PC-3 (cell line): ENCODE measurements around the gene ATG16L1. TPM values are rescaled to one million over a fixed set of nuclear protein-coding genes. Genes with fewer than 3 reads are reported as not detected.

Experiments
- ATAC-seq: fragments of 200-7000 bp; cut with Tn5 transposase; 2 replicates; pipeline ENCODE4 v1.9.1; 2020; ENCODE audit warnings: mild to moderate bottlenecking, moderate library complexity
- BruUV-seq: library from RNA; stranded (reverse); fragments of 400-500 nt; replicated peaks from 2 replicates; lab custom pipeline; 2021; lab: Mats Ljungman, UMichigan
- CTCF ChIA-PET: fragments of 300-600 bp; sonication (Branson Sonifier 250); formaldehyde crosslinking; loops from one replicate; lab custom pipeline; 2022; ENCODE audit warnings: antibody characterized with exemption; lab: Charles Lee
- POLR2A ChIA-PET: fragments of 300-600 bp; sonication (Branson Sonifier 250); formaldehyde crosslinking; loops from one replicate; lab custom pipeline; 2022; ENCODE audit warnings: antibody characterized with exemption; ENCODE audit not compliant: unreplicated experiment; lab: Charles Lee
- DNase-seq: peaks from one replicate; pipeline ENCODE4 v3.0.0-alpha.2; 2015
- H2AFZ ChIP-seq: fragments of 300-600 bp; sonication (generic); 2 replicates; pipeline ENCODE4 v1.6.0; 2016; ENCODE audit warnings: antibody characterized with exemption, low read length
- H3F3A ChIP-seq: fragments of 300-600 bp; sonication (generic); one replicate; pipeline ENCODE4 v1.6.0; 2017; ENCODE audit warnings: antibody characterized with exemption, low read length, control low read depth, mild to moderate bottlenecking; ENCODE audit not compliant: unreplicated experiment
- H3K27ac ChIP-seq: fragments of 300-600 bp; sonication (generic); 2 replicates; pipeline ENCODE4 v1.5.1; 2016; ENCODE audit warnings: mild to moderate bottlenecking, low read length
- H3K27me3 ChIP-seq: fragments of 300-600 bp; sonication (generic); 2 replicates; pipeline ENCODE4 v1.6.1; 2016; ENCODE audit warnings: low read length, mixed read lengths
- H3K36me3 ChIP-seq: fragments of 300-600 bp; sonication (generic); 2 replicates; pipeline ENCODE4 v1.6.1; 2016; ENCODE audit warnings: low read depth, mixed run types, low read length, mixed read lengths
- H3K4me1 ChIP-seq: fragments of 300-600 bp; sonication (generic); 2 replicates; pipeline ENCODE4 v1.5.1; 2016; ENCODE audit warnings: low read length; ENCODE audit not compliant: insufficient read depth
- H3K4me2 ChIP-seq: fragments of 300-600 bp; sonication (generic); 2 replicates; pipeline ENCODE4 v1.6.0; 2016; ENCODE audit warnings: low read length
- H3K4me3 ChIP-seq: fragments of 300-600 bp; sonication (generic); 2 replicates; pipeline ENCODE4 v1.5.1; 2016; ENCODE audit warnings: mild to moderate bottlenecking, low read length, mixed read lengths
- H3K79me2 ChIP-seq: fragments of 300-600 bp; sonication (generic); 2 replicates; pipeline ENCODE4 v1.6.1; 2017; ENCODE audit warnings: low read length, mixed read lengths
- H3K9ac ChIP-seq: fragments of 300-600 bp; sonication (generic); 2 replicates; pipeline ENCODE4 v1.6.0; 2016; ENCODE audit warnings: mild to moderate bottlenecking, low read length
- H3K9me2 ChIP-seq: fragments of 300-600 bp; sonication (generic); replicated peaks from 2 replicates; pipeline ENCODE4 v1.6.1; 2016; ENCODE audit warnings: mixed run types, low read length, mixed read lengths
- H3K9me3 ChIP-seq: fragments of 300-600 bp; sonication (generic); 2 replicates; pipeline ENCODE4 v1.6.1; 2016; ENCODE audit warnings: low read length, mixed read lengths
- H4K20me1 ChIP-seq: fragments of 300-600 bp; sonication (generic); 2 replicates; pipeline ENCODE4 v1.6.1; 2016; ENCODE audit warnings: low read length, mixed read lengths
- EZH2 ChIP-seq: fragments of 300-600 bp; sonication (generic); IDR thresholded peaks from one replicate; pipeline ENCODE4 v1.6.1; 2017; ENCODE audit warnings: antibody characterized with exemption, mild to moderate bottlenecking, low read length; ENCODE audit not compliant: unreplicated experiment
- EZH2phosphoT487 ChIP-seq: fragments of 300-600 bp; sonication (generic); IDR thresholded peaks from 2 replicates; pipeline ENCODE4 v1.6.1; 2018; ENCODE audit warnings: mild to moderate bottlenecking, antibody characterized with exemption, low read length, borderline replicate concordance
- intact Hi-C: fragments of 100-400 bp; cut with micrococcal nuclease; formaldehyde crosslinking; loops from 2 replicates; pipeline ENCODE4 v1.9.0; 2023
- total RNA-seq: library from RNA; depleted of rRNA; stranded (reverse); fragments of >200 nt; gene quantifications from 2 replicates; pipeline ENCODE4 v1.2.3, GENCODE V29; 2014
- TF ChIP-seq, protein P1 (sequence below): fragments of 300-600 bp; sonication (generic); conservative IDR thresholded peaks from 2 replicates; pipeline ENCODE4 v1.5.1; 2017; ENCODE audit warnings: antibody characterized with exemption, low read depth, mild to moderate bottlenecking, low read length

ATG16L1 gene
- total RNA-seq, 1 experiment from 2014 or later, result 173 TPM

DNA sequence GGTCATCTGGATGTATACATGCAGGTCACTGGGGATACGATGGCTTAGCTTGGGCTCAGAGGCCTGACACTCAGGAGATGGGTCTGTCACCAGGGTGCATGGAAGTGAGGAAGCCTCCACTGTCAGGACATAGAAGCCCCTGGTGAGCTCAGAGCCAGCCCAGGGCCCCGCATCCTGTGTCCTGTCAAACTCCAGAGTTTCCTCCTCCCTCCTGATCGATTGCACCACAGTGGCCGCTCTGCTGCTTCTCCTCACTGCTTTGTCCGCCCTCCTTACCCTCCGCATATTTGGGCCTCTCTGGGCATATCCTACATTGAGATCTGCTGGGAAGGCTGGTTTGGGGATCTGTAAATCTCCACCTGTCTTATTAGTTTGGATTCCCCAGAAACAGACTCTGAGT, 37.5 kb upstream of the ATG16L1 start:
- CTCF ChIA-PET, result no interaction called here
- no peak overlapping the region for H3K4me2 ChIP-seq
- intact Hi-C loops, result no loop called here

DNA sequence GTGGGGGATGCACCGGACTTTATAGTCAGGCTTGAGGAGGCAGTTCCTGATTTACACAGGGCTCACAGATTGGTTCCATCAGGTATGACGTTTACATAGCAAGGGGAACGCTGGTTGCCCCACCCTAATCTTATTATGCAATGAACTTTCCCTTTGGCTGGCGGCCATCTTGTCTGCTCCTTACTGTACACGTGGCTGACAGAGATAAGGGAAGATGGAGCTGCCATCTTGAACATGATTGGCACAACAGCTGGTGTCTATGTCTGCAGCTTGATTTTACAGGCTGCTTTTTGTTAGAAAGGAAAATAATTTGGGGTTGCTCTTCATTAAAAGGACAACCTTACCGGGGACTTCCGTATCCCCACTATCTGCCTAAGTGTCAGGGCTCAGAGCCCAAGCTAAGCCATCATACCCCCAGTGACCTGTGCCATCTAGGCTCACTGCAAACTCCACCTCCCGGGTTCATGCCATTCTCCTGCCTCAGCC, 33.5 kb upstream of the ATG16L1 start:
- POLR2A ChIA-PET, result no interaction called here
- Histone ChIP-seq H3K27ac (no peak overlapping the region), H3K79me2 (no peaks in the 10 kb centered on the region), H2AFZ (no peak overlapping the region), H4K20me1 (no peaks in the 10 kb centered on the region), H3K4me3 (no peak overlapping the region), H3K27me3 (no peaks in the 10 kb centered on the region), H3K4me2 (no peak overlapping the region), H3K4me1 (no peaks in the 10 kb centered on the region), H3K36me3 (no peaks in the 10 kb centered on the region), H3F3A (no peaks in the 10 kb centered on the region), H3K9ac (no peak overlapping the region), H3K9me3 (no peaks in the 10 kb centered on the region), H3K9me2 (no peaks in the 10 kb centered on the region)
- TF ChIP-seq EZH2, result no peak
- TF ChIP-seq, protein P1, sequence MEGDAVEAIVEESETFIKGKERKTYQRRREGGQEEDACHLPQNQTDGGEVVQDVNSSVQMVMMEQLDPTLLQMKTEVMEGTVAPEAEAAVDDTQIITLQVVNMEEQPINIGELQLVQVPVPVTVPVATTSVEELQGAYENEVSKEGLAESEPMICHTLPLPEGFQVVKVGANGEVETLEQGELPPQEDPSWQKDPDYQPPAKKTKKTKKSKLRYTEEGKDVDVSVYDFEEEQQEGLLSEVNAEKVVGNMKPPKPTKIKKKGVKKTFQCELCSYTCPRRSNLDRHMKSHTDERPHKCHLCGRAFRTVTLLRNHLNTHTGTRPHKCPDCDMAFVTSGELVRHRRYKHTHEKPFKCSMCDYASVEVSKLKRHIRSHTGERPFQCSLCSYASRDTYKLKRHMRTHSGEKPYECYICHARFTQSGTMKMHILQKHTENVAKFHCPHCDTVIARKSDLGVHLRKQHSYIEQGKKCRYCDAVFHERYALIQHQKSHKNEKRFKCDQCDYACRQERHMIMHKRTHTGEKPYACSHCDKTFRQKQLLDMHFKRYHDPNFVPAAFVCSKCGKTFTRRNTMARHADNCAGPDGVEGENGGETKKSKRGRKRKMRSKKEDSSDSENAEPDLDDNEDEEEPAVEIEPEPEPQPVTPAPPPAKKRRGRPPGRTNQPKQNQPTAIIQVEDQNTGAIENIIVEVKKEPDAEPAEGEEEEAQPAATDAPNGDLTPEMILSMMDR, result no peak
- no peak for TF ChIP-seq EZH2phosphoT487
- no peak for ATAC-seq
- CTCF ChIA-PET, result no interaction called here
- intact Hi-C loops, result no loop called here
- BruUV-seq, result no TSS peak
- DNase-seq, result no peak

More for the DNA sequence above, 37.5 kb upstream of the ATG16L1 start:
- Histone ChIP-seq H3K4me3 (no peak overlapping the region), H3K79me2 (no peaks in the 10 kb centered on the region), H3K9ac (no peak overlapping the region), H3K36me3 (no peaks in the 10 kb centered on the region), H3K27me3 (no peaks in the 10 kb centered on the region), H3K9me2 (no peaks in the 10 kb centered on the region), H2AFZ (no peak overlapping the region), H3K4me1 (peaks cover 26% of the 10 kb centered on the region), H3K27ac (no peak overlapping the region), H3F3A (no peaks in the 10 kb centered on the region), H4K20me1 (no peaks in the 10 kb centered on the region), H3K9me3 (no peaks in the 10 kb centered on the region)
- DNase-seq (no peak), ATAC-seq (no peak)
- TF ChIP-seq EZH2phosphoT487 (no peak), EZH2 (no peak)
- TF ChIP-seq, protein P1, result no peak
- POLR2A ChIA-PET, result no interaction called here
- no TSS peak for BruUV-seq

DNA sequence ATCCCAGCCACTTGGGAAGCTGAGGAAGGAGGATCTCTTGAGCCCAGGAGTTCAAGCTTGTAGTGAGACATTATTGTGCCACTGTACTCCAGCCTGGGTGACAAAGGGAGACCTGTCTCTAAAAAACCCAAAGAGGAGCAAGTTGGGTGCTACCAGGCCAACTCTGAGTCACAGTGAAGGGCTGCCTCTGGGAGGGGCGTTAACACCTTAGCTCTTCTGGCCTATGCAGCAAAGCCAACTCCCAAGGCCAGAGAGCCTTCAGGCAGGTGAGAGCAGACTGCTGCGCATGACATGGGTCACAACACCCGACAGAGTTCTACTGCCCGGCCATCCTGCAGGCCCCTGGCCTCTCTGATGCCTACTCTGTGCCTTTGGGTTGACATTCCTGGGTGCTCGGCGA, 32.6 kb upstream of the ATG16L1 start:
- no peaks in the 10 kb centered on the region for H3K79me2 ChIP-seq
- H2AFZ ChIP-seq, result no peak overlapping the region
- H3F3A ChIP-seq, result no peaks in the 10 kb centered on the region
- no peak overlapping the region for H3K9ac ChIP-seq
- H3K27me3 ChIP-seq, result no peaks in the 10 kb centered on the region
- no peaks in the 10 kb centered on the region for H3K9me3 ChIP-seq
- H3K4me2 ChIP-seq, result no peak overlapping the region
- no peak for DNase-seq
- no peak for ATAC-seq
- no TSS peak for BruUV-seq
- no peaks in the 10 kb centered on the region for H3K4me1 ChIP-seq
- no peaks in the 10 kb centered on the region for H3K36me3 ChIP-seq
- no peak for TF ChIP-seq EZH2
- TF ChIP-seq, protein P1, result no peak
- no peak for TF ChIP-seq EZH2phosphoT487
- intact Hi-C loops, result no loop called here
- H3K4me3 ChIP-seq, result no peak overlapping the region
- H4K20me1 ChIP-seq, result no peaks in the 10 kb centered on the region
- POLR2A ChIA-PET, result no interaction called here
- no peak overlapping the region for H3K27ac ChIP-seq
- CTCF ChIA-PET, result no interaction called here
- H3K9me2 ChIP-seq, result no peaks in the 10 kb centered on the region
